Suprapubic skin (tissue), 4 donors: ENCODE measurements around the gene ZCCHC8.

Experiments
- CTCF ChIP-seq, 2 donors: fragments of 200-600 bp in 1 of 2; fragments of 450-650 bp in 1 of 2; sonication (generic) in 1 of 2; IDR thresholded peaks; one replicate each; pipeline ENCODE4 v1.5.1; 2016 to 2019; ENCODE audit warnings: antibody characterized with exemption in 2 of 2, mild to moderate bottlenecking in 1 of 2, moderate library complexity in 1 of 2
- EP300 ChIP-seq: sonication (generic); formaldehyde crosslinking; IDR thresholded peaks from one replicate; pipeline ENCODE4 v1.6.1; 2017; ENCODE audit warnings: antibody characterized with exemption
- POLR2AphosphoS5 ChIP-seq, 3 donors: sonication (generic); formaldehyde crosslinking; IDR thresholded peaks; one replicate each; pipeline ENCODE4 v1.6.1; 2017; ENCODE audit warnings: antibody characterized with exemption in 3 of 3

DNA sequence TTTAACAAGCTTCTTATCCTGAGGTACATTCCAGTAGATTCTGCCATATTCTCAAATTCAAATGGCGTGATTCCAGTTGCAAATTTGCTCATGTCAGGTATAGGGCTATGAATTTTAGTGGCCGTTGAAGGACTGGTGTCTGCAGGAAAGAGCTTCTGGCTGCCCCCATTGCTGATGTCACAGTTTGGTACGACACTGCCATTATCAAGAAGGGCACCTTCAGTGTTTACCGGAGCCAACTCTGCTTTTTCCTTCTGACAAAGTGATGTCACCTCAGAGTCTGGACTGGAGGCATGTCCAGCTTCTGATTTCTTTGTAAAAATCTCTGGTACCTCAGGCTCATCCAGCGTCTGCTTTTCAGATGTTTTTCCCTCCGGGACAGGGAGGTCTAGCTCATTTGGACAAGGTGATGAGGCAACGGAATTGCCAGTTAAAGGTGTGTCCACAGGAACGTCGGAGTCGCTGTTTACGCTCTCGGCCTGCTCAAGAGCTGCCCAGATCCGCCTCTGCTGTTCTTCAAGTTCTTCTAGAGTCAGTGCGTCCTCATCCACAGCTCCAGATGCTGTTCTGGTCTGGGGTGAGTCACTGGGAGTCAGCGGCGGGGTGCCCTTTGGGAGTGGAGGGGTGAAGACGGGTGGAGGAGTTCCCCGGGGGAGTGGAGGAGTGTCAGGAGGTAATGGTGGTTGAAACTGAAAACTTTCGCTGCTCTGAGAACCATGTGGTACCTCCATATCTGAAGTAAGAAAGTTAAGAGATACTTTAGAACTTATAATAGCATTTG is 27.0 kb downstream of the ZCCHC8 start:
- no peak for TF ChIP-seq CTCF (IDR thresholded peaks at IDR 0.05)
- no peak for TF ChIP-seq EP300
- peak in 1 of 3 donors; percentile 13 for TF ChIP-seq POLR2AphosphoS5 (IDR thresholded peaks at IDR 0.05)
